VCaP (cell line): ENCODE results near the gene BSN.

Source experiments
- H3K27ac ChIP-seq: fragments of 450-650 bp; 2 replicates; pipeline ENCODE4 v1.5.1; 2017
- TF ChIP-seq, protein P1 (sequence below): fragments of 450-650 bp; conservative IDR thresholded peaks from 2 replicates; pipeline ENCODE4 v1.5.1; 2017; ENCODE audit warnings: mild to moderate bottlenecking, moderate library complexity

The BSN gene

DNA sequence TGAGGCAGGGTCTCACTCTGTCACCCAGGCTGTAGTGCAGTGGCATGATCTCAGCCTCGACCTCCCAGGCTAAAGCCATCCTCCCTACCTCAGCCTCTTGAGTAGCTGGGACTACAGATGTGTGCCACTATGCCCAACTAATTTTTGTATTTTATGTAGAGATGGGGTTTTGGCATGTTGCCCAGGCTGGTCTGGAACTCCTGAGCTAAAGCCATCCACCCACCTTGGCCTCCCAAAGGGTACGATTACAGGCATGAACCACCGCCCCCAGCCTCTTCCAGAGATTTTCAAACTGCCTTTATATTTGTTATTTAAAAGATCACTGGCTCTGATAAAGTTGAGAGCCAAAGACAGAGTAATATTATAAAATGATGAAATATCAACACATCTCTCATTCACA is 37.3 kb downstream of the BSN start:
- H3K27ac ChIP-seq: no peak overlapping the region
- TF ChIP-seq, protein P1, sequence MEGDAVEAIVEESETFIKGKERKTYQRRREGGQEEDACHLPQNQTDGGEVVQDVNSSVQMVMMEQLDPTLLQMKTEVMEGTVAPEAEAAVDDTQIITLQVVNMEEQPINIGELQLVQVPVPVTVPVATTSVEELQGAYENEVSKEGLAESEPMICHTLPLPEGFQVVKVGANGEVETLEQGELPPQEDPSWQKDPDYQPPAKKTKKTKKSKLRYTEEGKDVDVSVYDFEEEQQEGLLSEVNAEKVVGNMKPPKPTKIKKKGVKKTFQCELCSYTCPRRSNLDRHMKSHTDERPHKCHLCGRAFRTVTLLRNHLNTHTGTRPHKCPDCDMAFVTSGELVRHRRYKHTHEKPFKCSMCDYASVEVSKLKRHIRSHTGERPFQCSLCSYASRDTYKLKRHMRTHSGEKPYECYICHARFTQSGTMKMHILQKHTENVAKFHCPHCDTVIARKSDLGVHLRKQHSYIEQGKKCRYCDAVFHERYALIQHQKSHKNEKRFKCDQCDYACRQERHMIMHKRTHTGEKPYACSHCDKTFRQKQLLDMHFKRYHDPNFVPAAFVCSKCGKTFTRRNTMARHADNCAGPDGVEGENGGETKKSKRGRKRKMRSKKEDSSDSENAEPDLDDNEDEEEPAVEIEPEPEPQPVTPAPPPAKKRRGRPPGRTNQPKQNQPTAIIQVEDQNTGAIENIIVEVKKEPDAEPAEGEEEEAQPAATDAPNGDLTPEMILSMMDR: no peak

DNA sequence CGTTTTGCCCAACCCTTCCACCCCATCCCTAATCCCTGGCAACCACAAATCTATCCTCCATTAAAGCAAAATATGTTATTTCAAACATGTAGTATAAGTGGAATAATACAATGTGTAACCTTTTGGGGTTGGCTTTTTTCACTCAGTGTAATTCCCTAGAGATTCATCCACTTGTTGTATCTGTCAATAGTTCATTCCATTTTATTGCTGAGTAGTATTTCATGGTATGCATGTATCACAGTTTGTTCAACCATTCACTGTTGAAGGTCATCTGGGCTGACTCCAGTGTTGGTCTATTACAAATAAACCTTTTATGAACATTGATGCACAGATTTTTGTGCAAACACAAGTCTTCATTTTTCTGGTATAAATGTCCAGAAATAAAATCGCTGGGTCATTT is 38.8 kb downstream of the BSN start:
- TF ChIP-seq, protein P1: no peak
- H3K27ac ChIP-seq: no peak overlapping the region

DNA sequence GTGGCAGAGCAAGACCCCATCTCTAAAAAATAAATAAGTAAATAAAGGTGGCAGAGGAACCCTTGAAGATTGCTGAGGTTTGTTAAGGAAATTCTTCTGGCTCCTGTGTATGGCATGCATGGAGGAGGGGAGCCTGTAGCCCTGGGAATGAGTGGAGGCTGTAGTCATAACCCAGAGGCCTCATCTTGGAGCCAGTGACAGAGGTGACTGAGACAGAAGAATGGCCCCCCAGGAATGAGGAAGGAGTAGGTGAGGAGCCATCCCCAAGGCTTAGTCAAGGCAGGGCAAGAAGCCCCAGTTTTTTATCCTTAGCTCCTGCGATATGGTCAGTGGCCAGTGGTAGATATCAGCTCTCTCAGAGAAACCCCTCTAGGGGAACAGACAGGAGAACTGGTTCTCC is 46.5 kb downstream of the BSN start:
- TF ChIP-seq, protein P1: no peak

DNA sequence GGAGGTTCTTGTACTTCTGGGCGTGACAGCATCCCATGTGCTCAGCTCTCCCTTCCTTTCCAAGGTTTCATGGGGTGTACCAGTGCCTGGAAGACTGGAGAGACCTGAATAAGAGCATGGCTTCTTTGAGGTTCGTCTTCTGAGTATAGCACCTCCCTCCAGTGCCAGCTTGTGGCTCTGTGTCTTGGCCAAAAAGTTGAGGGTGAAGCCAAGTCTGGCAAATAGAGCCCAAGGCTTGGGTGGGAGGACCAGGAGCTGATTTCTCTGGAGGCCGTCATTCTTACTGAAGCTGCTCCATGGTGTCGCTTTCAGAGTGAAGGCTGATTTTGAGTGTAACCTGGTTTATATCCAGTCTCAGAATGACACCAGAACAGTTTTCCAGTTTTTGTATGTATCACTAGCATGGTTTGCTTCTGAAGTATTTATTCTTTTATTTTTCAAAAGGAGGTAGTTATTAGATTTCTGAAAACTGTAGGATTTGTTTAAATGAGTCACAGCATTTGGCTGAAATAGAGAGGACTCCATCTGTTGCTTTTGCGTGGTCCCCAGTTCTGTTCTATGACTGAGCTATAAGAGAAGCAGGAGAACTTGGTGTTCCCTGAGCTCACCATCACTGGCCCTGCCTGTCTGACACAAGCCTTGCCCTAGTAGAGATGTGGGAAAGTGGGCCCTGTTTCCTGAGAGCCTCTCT is 47.2 kb downstream of the BSN start:
- no peak overlapping the region for H3K27ac ChIP-seq
- TF ChIP-seq, protein P1: no peak

More for the DNA sequence above, 46.5 kb downstream of the BSN start:
- H3K27ac ChIP-seq: no peak overlapping the region

DNA sequence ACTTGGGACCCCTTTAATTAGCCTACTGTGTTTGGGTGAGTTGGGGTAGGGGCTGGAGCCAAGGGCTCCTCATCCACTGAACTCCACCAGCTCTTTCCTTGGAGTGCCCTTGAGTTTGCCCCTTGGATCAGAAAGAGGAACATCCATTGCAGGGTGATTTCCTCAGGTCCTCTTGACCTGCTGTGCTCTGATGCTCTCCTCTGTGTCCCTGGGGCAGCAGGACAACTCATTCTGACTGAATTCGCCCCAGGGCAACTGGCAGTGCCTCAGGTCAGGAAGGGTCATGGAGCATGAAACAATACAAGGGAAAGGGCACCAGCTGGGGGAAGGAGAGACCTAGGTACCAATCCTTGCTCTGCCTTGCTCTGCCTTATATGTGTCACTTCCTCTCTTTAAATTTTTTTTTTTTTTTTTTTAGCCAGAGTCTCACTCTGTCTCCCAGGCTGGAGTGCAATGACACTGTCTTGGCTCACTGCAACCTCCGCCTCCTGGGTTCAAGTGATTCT is 47.8 kb downstream of the BSN start:
- no peak overlapping the region for H3K27ac ChIP-seq
- TF ChIP-seq, protein P1: no peak

DNA sequence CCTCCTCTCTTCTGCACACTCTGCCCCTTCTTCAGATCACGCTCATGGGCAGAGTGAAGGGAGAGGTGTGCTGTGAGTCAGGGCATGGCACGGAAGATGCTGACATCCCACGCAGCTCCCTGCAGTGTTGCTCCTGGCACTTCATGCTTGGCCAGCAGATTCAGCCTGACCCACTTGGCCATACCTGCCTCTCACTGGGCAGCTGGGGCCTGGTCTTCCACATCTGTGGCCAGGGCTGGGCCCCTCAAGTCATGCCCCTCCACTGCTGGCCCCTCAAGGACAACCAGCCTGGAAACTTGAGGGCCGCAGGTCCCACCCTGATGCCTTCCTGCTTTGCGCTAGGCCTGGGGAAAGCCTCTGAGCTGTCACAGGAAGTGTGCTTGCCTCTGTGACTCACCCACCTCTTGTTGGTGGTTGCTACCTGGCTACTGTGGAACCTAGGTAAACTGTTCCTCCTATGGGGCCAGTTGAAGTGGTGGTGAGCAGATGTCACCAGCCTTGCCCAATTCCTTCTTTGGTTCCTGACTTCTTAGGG is 48.7 kb downstream of the BSN start:
- TF ChIP-seq, protein P1: no peak
- H3K27ac ChIP-seq: no peak overlapping the region

DNA sequence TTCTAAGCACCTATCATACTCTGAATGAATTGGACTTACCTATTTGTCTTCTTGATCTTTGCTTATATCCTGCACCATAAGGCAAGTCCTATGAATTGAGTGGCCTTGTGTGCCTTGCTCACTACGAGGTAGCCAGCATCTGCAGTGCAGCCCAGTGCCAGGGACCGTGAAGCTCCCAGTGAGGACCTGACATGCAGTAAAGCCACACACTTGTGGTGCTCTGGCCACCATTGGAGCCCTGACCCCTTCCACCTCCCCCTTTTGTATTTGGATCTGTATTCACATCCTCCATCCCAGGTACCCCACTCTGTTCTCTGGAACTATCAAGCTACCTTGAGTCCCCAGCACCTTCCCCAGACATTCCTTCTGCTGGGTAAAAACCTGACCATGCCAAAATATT is 52.1 kb downstream of the BSN start:
- H3K27ac ChIP-seq: no peak overlapping the region
- TF ChIP-seq, protein P1: no peak
